Activated T-cell treated with anti-CD3 and anti-CD28 coated beads, Interleukin-2, amount 50 U/mL, for 4 hours (primary cell): ENCODE results near the gene RRAS. TPM values are rescaled to one million over a fixed set of nuclear protein-coding genes. Genes with fewer than 3 reads are reported as not detected.

Experiments
- total RNA-seq, 3 donors: library from RNA; stranded (reverse); gene quantifications; one replicate each; pipeline ENCODE4 v1.2.1, GENCODE V29; 2021

The RRAS gene
- total RNA-seq, 3 donors from 2014 or later: 2.3 to 3.8 (median 3.5) TPM

Other genes with a start within 250 kb of the RRAS start
- not detected for gene PTH2, start 216.7 kb downstream of the RRAS start, total RNA-seq
- gene GFY, start 214.8 kb downstream of the RRAS start, total RNA-seq: not detected
- under 1 TPM in 2 of 3 donors, not detected in 1; 0.08 to 0.13 TPM for gene SLC17A7, start 198.6 kb downstream of the RRAS start, total RNA-seq
- gene PIH1D1, start 188.3 kb downstream of the RRAS start, total RNA-seq: 100 to 1,000 TPM in 2 of 3 donors, 10 to 100 TPM in 1; 95.0 to 105 (median 105) TPM
- 10 to 100 TPM; 35.4 to 42.9 (median 35.8) TPM for gene ALDH16A1, start 186.9 kb downstream of the RRAS start, total RNA-seq
- 10 to 100 TPM; 52.3 to 64.8 (median 56.9) TPM for gene FLT3LG, start 165.9 kb downstream of the RRAS start, total RNA-seq
- 1,000 to 10,000 TPM; 4,599 to 4,940 (median 4,852) TPM for gene RPL13A, start 152.5 kb downstream of the RRAS start, total RNA-seq
- 1,000 to 10,000 TPM; 2,890 to 3,149 (median 2,904) TPM for gene RPS11, start 143.7 kb downstream of the RRAS start, total RNA-seq
- gene FCGRT, start 127.5 kb downstream of the RRAS start, total RNA-seq: 1 to 10 TPM; 5.8 to 9.5 (median 8.9) TPM
- 1 to 10 TPM; 2.4 to 4.0 (median 3.5) TPM for gene RCN3, start 112.1 kb downstream of the RRAS start, total RNA-seq
- 10 to 100 TPM; 86.0 to 89.6 (median 87.0) TPM for gene NOSIP, start 59.6 kb downstream of the RRAS start, total RNA-seq
- gene PRRG2, start 58.8 kb downstream of the RRAS start, total RNA-seq: 1 to 10 TPM; 1.0 to 1.4 (median 1.3) TPM
- 10 to 100 TPM; 28.0 to 33.1 (median 28.7) TPM for gene PRR12, start 49.0 kb downstream of the RRAS start, total RNA-seq
- gene SCAF1, start 2.1 kb upstream of the RRAS start, total RNA-seq: 10 to 100 TPM; 81.7 to 82.9 (median 82.5) TPM
- gene IRF3, start 25.7 kb upstream of the RRAS start, total RNA-seq: 100 to 1,000 TPM; 140 to 160 (median 148) TPM
- gene BCL2L12, start 25.8 kb upstream of the RRAS start, total RNA-seq: 10 to 100 TPM; 64.6 to 71.2 (median 71.1) TPM
- 100 to 1,000 TPM; 692 to 815 (median 725) TPM for gene PRMT1, start 37.1 kb upstream of the RRAS start, total RNA-seq
- 10 to 100 TPM; 16.3 to 20.8 (median 17.2) TPM for gene ADM5, start 49.5 kb upstream of the RRAS start, total RNA-seq
- 1 to 10 TPM in 1 of 3 donors, under 1 TPM in 2; 0.60 to 1.2 (median 0.95) TPM for gene CPT1C, start 51.0 kb upstream of the RRAS start, total RNA-seq
- gene TSKS, start 123.2 kb upstream of the RRAS start, total RNA-seq: 1 to 10 TPM in 1 of 3 donors, under 1 TPM in 1, not detected in 1; 0.40 to 1.2 TPM
- gene AP2A1, start 126.9 kb upstream of the RRAS start, total RNA-seq: 10 to 100 TPM; 63.6 to 73.6 (median 71.5) TPM
- gene FUZ, start 173.1 kb upstream of the RRAS start, total RNA-seq: 10 to 100 TPM; 15.6 to 19.9 (median 18.5) TPM
- gene MED25, start 178.1 kb upstream of the RRAS start, total RNA-seq: 10 to 100 TPM; 44.1 to 51.0 (median 47.2) TPM
- 10 to 100 TPM; 77.8 to 86.3 (median 83.7) TPM for gene PTOV1, start 211.0 kb upstream of the RRAS start, total RNA-seq
- gene PNKP, start 227.4 kb upstream of the RRAS start, total RNA-seq: 100 to 1,000 TPM; 110 to 120 (median 110) TPM
- gene AKT1S1, start 237.2 kb upstream of the RRAS start, total RNA-seq: 10 to 100 TPM; 25.3 to 31.6 (median 28.0) TPM
- 10 to 100 TPM; 29.1 to 30.5 (median 29.3) TPM for gene TBC1D17, start 237.6 kb upstream of the RRAS start, total RNA-seq